CD4-positive, alpha-beta T cell treated with Interleukin-15 for 1 hour (primary cell): ENCODE results near the gene PARVB.

Experiments
- DNase-seq: peaks from one replicate; pipeline ENCODE4 v3.0.0-alpha.2; 2020

The PARVB gene, protein sequence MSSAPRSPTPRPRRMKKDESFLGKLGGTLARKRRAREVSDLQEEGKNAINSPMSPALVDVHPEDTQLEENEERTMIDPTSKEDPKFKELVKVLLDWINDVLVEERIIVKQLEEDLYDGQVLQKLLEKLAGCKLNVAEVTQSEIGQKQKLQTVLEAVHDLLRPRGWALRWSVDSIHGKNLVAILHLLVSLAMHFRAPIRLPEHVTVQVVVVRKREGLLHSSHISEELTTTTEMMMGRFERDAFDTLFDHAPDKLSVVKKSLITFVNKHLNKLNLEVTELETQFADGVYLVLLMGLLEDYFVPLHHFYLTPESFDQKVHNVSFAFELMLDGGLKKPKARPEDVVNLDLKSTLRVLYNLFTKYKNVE

DNA sequence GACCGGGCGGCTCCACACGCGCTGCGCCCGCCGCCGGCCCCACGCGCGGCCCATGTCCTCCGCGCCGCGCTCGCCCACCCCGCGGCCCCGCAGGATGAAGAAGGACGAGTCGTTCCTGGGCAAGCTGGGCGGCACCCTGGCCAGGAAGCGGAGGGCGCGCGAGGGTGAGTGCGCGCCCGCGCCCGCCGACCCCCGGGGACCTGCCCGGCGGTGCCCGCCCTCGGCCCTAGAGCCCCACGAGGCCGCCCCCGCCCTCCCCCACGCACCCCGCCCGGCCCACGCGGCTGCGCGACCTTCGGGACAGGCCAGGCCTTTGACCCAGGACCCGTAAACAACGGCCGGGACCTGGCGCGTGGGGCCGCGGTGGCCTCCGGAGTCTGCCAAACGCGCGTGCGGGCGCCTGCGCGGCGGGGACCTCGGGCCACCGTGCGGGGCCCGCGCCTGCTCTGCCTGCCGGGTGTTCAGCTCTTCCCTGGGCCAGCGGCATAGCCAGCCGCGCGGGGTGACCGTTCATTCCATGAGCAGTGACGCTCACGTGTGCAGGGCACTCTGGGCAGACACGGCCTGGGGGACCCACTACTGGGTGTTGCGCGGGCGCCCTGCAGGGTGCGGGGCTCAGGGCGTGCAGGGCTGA, at the start of gene PARVB:
TSS of gene PARVB (plus strand) at position 15 of the 634 bp plus-strand sequence. CDS start at position 53, 38 bp downstream.
- no peak for DNase-seq

DNA sequence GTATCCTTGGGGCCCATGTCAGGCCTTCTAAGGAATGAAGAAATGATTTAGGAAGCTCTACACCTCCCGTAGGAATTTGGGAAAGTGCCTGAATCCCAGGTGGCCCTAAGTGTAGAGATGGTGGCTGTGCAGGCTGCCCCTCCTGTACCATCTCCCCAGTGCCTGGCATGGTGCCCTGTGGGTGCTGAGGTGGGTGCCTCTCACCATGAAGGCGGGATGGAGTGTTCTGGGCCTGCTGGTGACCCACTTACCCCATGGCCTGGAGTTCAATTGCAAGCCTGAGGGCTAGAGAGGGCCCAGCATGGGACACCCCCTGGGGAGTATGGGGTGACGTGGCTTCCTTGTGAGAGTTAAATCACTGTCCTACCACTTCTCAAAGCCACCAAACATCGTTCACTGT, 49.1 kb upstream of the PARVB start:
- no peak for DNase-seq

DNA sequence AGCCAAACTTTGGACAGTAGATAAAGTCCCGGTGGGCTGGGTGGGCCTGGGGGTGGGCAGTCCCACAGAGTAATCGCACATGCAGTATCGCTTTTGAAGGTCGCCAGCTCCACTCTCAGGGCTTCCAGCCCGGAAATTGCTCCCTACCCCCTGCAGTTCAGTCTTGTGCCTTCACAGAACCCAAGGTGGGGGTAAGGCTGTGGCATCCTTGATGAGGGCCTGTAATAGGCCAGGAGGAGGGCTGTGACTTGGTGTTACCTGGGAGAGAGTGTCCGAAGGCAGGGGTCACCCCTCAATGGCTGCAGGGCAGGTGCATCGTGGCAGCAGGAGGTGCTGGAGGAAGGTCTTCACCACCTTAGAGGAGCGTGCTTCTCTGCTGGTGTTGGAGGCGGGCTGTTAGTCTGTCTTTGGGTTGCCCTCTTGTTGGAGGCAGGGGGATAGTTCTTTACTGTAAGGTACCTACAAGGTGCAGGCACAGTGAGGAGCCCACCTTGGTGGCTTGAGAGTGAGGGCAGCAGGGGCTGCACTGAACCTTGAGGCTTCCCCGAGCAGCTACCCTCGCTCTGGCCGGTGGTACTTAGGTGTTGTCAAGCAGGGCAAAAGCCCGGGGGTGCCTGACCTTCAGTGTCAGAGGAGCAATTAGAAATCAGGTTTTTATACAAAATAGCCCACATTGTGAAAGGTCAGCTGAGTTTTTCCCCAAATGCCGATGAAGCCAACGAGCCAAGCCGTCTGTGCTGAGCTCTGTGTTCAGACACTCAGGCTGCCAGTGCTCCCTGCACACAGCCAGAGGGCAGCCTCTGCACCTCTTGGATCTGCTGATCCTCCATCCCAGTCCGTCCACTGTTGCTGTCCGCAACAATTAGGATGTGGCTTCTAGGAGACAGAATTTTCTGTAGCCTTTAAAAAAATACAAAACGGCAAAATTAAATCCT, 47.0 kb upstream of the PARVB start:
- no peak for DNase-seq

DNA sequence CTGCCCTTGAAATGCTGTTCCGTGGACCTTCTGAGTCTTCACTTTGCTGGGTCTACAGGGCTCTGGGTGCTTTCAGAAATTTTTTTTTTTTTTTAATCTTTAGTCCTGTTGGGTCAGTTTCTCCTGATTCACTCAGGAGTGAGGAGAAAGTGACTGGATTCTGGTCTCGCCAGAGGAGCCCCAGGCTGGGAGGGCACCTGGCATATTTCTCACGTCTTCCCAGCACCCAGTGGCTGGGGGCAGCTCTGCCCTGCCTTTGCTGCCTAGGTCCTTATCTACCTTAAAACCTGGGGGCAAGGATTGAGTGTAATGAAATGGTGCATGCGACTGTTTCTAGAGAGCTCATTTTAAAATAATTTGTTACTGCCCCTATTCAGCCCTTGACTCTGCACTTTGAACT, 45.5 kb upstream of the PARVB start:
- DNase-seq, result no peak

DNA sequence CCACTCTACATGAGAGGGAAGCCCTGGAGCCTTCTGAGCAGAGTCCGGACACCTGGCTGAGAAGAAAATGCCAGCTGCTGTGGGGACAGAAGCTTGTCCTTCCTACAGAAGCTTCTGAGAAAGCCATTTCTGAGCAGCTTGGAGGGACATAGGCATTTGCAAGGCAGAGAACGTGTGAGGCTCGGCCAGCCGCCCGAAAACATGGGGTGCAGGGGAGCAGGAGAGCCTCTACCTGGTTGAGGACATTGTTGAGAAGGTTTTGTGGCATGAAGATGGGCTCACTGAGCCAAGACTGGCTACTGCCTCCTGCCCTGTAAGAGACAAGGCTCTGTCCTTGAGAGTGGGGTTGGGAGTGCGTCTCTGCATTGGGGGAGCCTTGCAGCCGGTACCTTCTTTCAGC, 43.5 kb upstream of the PARVB start:
- DNase-seq, result no peak

DNA sequence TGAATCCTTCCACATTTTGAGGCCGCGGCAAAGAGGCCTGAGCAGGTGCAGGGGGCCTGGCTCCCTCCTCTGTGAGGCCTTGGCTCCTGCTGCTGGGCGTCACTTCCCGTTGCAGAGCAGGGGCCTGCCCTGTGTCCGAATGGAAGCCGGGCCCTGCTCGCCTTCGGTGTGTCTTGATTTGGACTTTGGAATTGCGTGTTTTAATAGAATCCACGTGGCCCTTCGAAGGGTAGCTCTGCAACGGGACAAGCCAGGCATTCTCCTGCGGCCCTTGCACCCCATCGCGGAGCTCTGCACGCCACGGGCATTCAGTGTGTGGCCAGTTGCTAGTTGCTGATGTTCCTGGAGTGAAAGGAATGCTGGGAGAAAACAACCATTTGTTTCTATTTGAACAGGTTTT, 43.1 kb upstream of the PARVB start:
- DNase-seq, result no peak

DNA sequence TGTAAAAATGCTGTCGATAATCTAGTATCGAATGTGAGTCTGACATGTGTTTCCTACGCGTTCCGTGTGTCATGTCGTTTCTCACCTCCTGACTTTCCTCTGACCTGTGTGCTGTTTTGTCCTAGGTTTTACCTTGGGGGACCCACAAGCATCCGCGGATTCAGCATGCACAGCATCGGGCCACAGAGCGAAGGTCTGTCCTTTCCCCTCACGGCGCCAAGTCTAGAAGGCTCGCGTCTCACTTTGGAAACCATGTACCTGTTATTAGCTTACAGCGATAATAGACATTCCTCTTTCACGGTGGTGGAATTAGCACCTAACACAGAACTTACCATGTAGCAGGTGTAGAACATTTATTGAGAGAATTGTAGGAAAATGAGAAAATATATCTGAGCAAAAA, 40.3 kb upstream of the PARVB start:
- DNase-seq, result no peak

DNA sequence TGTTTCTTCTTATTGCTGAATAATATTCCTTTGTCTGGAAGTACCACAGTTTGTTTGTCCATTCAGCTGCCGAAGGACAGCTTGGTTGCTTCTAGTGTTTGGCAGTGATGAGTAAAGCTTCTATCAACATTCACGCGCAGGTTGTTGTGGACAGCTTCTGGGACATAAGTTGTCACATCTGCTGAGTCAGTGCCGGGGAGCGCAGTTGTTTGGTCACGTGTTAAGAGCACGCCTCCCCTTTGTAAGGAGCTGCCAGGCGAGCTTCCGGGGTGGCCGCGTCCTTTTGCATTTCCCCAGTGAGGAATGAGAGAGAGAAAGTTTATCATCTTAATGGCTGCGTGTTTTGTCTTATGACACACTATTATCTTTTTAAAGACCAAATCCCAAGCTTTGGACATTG, 38.6 kb upstream of the PARVB start:
- DNase-seq, result no peak

DNA sequence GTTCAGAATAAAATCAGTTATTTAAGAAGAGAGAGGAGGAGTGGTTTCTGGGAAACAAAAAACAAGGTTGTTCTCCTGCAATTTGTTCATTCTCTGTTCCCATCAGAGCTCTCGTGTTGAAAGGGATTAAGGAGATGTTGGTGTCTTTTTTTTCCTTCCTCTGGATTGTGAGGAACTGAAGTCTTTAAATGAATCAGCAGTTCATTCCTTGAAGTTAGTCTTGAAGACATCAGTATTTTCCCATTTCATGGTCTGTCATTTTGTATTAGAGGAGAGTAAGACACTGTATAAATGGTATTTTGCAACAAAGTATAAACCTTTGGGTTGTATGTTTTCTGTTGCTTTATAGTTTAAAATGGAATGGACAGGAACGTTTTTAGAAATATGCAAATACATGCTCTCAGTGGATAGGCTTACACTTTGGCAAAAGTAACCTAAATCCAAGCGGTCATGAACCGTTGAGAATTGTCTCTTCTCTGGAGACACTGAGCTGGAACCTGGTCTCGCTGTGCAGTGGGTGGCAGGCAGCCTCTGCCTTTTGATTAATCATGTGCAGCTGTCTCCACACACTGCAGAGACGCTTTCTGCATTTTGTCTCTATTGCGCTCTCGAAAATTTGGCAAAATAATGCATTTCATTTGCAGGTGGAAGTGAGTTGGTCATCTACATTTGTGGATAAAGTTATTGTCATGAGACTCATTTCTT, 35.8 kb upstream of the PARVB start:
- DNase-seq, result no peak

DNA sequence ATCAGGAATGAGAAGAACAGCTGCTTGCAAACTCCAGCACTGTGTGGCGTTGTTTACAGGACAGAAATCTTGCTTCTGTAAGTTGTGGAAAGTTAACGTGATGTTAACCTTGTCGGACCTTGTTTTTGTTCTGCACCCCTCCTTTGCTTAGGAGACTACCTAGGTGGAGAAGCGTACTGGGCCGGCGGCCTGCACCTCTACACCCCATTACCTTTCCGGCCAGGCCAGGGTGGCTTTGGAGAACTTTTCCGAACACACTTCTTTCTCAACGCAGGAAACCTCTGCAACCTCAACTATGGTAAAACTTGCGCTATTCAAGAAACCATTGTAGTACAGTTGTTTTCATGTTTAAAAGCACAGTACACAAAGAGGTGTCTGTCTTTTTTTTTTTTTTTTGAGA, 35.1 kb upstream of the PARVB start:
- no peak for DNase-seq

DNA sequence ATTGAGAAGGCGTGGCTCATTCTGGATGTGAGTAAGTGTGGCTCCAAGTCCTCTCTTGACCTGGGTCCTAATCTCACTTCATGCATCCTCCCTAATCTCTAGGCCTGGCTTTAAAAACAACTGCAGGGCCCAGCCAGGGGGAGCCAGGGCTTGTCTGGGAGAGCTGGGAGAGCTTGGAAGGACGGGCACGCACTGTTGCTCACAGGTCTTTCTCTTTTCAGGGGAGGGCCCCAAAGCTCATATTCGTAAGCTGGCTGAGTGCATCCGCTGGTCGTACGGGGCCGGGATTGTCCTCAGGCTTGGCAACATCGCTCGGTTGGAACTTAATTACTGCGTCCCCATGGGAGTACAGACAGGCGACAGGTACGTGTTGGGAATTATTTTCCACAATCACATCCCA, 34.1 kb upstream of the PARVB start:
- DNase-seq, result no peak

DNA sequence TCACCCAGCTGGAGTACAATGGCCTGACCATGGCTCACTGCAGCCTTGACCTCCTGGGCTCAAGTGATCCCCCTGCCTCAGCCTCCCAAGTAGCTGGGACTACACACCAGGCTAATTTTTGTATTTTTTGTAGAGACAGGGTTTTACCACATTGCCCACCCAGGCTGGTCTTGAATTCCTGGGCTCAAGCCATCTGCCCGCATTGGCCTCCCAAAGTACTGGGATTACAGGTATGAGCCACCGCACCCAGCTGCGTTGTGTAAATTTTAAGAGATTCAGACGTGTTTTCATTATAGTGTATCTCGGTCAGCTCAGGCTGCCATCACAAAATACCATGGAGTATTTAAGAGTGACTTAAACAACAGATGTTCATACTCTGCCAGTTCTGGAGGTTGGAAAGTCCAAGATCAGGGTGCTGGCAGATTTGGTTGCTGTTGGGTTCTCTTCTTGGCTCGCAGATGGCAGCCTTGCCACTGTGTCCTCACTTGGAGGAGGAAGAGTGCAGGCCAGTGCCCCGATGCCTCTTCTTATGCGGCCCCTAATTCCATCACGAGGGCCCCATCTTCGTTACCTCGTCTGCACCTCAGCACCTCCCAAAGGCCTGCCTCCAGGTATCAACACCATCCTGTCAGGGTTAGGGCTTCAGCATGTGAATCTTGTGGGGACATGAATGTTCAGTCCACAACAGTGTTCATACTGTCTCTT, 32.6 kb upstream of the PARVB start:
- no peak for DNase-seq

DNA sequence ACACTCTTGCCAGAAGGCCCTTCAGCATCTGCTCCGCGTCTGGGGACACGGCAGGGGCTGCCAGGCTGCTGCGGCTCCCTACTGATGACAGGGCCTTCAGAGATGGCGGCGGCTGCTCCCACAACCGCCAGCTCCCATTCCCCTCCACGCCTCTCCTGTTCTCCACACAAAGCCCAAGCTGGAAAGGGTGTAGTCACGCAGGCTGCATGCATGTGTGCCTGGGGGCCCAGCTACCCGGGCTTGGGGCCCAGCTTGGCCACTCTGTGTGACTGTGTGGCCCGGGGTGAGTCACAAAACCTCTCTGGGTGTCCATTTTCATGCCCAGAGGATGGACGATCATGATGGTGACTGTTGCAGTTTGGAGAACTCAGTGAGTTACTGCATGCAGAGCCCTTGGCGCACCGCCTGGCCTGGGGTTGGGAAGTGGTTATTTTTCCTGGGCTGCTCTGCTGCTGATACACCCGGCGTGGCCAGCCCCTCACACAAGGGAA, 31.7 kb upstream of the PARVB start:
- DNase-seq, result no peak

DNA sequence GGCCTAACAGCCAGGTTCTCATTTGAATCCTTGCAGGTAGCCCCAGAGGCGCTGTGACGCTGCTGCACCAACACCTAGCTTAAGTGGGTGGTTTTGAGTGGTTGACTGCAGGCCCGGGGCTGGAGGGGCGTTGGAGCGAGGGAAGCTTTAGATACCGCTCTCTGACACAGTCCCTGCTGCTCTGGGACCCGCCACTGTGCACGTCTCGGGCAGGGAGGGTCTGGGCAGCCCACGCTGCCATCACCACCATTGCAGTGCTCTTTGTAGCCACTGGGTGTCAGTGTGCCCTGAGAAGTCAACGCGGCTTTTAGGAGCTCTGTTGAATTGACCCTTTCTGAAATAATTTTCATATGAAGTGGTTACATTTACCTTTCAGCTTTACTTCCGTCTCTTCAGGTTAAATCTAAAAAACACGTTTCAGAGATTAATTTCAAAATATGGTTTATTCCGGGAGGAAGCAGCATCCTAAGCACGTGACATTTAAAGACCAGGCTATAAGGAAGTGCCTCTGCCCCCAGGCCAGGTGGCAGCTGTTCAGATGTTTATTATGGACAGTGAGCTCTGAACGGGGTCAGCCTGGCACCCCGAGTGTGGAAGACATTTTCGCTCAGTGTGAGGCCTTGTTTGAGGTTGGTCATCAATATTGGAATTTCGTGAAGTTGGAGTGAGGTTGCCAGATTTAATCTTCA, 30.9 kb upstream of the PARVB start:
- DNase-seq, result peak; percentile 63

DNA sequence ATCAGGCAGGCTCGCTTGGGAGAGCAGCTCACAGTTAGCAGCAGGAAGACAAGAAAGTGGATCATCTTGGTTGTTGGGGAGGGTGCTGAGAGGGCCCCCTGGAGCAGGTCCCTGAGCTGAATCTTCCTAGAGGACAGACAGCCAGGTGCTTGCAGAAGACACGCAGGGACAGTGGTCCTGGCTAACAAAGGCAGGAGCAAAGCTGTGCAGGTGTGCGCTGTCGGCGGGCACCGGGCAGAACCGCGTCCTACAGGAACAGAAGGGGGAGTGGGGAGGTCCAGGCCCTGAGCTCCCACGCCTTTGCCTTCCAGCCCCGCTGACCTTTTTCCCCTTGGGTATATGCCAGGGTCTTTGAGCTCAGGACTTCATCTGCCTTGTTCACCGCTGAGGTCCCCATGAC, 30.1 kb upstream of the PARVB start:
- no peak for DNase-seq

DNA sequence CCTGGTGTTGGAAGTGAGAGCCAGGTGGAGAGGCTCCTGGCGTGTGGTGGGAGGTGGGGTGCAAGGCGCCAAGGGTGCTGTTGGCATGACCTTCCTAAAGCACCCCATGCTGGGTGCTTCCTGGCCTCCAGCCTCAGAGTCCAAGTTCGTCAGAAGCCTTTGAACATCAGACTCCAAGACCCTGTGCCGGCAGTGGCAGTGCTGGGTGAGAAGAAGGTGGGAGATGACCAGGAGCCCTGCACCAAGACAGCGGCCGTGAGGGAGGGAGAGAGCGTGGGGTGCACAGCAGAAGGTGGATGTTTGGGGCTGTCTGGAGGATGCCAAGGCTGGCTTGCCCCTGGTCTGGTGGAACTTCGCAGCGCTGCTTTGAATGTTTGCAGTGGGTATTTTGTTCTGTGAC, 29.7 kb upstream of the PARVB start:
- DNase-seq, result no peak

DNA sequence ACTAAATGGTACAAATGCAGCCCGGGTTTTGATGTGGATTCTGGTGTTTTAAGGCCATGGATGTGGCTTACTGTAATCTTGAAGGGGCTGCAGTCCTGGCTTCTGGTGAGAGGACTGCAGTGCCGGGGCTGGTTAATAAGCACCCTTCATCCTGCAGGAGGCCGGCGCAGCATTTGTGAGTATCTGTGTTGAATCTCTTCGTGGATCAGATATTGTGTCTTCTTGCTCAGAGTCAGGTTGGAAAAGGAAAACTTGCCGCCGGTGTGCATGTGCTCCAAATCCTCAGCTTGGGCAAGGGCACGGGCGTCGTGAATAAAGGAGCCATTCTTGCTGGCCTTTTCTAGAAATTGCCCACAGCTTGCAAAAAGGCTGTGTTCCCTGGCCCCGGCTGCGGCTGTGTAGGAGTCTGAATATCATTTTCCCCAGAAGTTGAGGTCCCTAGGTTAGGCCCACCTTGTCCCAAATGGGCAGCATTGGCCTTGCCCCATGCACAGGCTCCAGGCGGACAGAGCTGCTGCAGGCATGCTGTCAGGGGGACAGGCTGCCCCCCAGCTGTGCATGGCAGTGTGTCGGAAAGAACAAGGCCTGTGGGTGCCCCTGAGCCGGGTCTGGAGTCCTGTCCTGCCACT, 28.9 kb upstream of the PARVB start:
- DNase-seq, result no peak

DNA sequence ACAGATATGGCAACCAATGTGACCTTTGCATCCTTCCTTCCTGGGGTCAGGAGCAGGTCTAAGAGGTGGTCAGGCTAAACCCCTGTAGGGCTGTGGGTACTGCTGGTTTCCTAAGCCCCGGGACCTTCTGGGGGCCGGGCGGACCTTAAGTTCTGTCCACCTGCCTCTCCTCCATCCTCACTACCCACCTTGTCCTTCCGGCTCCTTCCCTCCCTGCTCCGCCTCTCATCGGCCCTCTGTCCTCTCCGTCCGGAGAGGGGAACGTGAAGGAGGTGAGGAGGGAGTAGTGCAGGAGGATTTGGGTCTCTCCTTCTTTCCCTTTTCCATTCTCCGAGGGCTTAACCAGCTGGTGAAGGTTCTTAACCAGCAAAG, 28.3 kb upstream of the PARVB start:
- DNase-seq, result no peak

DNA sequence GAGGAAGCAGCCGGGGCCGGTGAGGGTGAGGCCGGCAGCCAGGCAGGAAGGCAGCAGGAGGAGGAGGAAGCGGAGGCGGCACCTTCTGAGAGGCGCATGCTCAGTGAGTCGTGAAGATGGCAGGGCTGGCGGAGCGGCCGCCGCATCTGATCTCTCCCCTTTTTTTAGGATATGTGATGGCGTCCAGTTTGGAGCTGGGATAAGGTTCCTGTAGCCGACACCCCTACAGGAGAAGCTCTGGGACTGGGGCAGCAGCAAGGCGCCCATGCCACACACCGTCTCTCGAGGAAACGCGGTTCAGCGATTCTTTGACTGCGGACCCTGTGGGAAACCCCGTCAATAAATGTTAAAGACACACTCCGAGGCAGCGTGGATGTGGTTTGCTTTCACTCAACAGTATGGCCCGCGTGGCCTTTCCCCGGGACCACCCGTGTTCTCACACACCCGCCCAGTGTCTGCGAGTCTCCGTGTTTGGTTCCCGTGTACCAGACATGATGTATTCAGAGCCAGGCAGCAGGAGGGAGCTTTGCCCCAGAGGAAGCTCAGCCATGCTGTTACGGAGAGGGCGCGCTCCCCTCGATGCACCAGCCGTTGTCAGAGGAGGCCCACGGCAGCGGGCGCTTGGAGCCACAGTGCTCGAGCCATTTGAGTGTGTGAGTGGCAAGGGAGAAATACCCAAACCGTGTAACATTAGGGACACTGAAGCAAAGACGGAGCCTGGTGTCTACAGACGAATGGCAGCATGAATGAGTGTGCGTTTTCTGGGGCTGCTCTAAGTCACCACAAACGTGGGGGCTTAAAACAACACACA, 27.7 kb upstream of the PARVB start:
- DNase-seq, result peak; percentile 79

DNA sequence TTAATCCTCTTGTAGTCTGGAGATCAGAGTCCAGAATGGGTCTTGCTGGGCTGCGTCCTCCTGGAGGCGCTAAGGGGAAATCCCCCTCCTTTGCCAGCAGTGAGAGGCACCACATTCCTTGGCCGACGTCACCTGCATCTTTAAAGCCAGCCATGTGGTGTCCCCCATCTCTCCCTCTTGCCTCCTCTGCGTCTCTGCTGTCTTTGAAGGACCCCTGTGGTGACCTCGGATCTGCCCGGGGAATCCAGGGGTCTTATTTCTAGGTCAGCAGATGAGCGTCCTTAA, 27.2 kb upstream of the PARVB start:
- DNase-seq, result no peak
